ENCODE measurements around the gene CAMK2D. TPM values are rescaled to one million over a fixed set of nuclear protein-coding genes. Genes with fewer than 3 reads are reported as not detected.

Gene CAMK2D
- polyA plus RNA-seq, 2 of the 4 experiments (the other 2 are of a cell fraction): 19.1 to 59.9 TPM

DNA sequence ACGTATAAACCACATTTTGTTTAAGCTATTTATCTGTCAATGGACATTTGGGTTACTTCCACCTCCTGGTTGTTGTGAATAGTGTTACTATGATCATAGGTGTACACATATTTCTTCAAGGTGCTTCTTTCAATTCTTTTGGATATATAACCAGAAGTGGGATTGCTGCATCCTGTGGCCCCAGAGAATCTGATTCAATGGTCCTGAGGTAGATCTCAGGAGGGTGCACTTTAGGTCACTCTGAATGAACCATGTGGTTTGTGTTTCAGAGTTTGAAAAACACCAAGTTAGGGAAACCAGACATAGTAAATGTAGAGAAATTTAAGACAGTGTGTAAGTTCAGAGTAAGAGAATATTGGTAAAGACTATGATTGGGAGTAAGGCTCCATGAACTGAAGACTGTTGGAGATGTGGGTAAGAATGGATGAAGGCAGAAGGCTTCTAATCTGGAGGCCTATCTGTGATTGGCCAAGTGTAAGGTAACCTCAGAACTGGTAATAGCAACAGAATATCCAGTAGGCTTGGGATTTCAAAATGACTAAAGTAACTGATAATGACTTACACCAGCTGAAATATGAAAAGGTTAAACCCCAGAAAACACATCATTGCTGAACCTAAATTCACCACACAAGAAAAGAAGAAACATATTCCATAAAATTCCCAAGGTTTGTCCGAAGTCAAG is 236.9 kb downstream of the CAMK2D start:
- H3K27ac ChIP-seq: no peak overlapping the region
- H3K4me1 ChIP-seq: no peaks in the 10 kb centered on the region
- no peak overlapping the region for H3K4me2 ChIP-seq
- WGBS (ENCODE audit: missing lambda C conversion rate): 93% methylated on average over 2 of the region's 2 CpGs
- no peaks in the 10 kb centered on the region for H3K9me3 ChIP-seq
- ChIA-PET POLR2A (no interaction called here), CTCF (interaction anchor here (0.7 to 1.5 kb wide), 2 partner anchors 10 to 157 kb away, joined by 4 to 5 read pairs; no protein-coding TSS in a partner anchor)
- no peak for DNase-seq (ENCODE audit: low read depth in 1 of 2, low spot score in 1 of 2)
- no peak for FAIRE-seq
- TF ChIP-seq EHMT2 (IDR thresholded peaks at IDR 0.05; ENCODE audit: low read depth): no peak
- no peak for TF ChIP-seq ZSCAN20 (CRISPR knock-in tag; IDR thresholded peaks at IDR 0.05)
- no peak for TF ChIP-seq ELK1 (IDR thresholded peaks at IDR 0.05; ENCODE audit: low read depth, low read length)
- TF ChIP-seq PBX3 (IDR thresholded peaks at IDR 0.05): no peak
- no peak for TF ChIP-seq CBX2 (IDR thresholded peaks at IDR 0.05; ENCODE audit: borderline replicate concordance, low read depth)
- no peak for ATAC-seq
- H3K4me3 ChIP-seq: no peak overlapping the region

DNA sequence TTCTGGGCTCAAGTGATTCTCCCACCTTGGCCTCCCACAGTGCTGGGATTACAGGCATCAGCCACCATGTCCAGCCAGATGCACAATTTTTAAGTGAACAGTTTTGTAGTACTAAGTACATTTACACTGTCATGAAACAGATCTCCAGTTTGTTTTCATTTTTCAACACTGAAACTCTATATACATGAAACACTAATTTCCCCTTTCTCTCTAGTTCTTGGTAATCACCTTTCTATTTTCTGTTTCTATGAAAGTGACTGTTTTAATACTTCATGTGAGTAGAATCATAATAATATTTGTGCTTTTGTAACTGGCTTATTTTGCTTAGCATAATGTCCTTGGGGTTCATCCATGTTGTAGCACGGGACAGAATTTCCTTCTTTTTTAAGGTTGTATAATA is 237.4 kb downstream of the CAMK2D start:
- POLR2A ChIA-PET: no interaction called here

DNA sequence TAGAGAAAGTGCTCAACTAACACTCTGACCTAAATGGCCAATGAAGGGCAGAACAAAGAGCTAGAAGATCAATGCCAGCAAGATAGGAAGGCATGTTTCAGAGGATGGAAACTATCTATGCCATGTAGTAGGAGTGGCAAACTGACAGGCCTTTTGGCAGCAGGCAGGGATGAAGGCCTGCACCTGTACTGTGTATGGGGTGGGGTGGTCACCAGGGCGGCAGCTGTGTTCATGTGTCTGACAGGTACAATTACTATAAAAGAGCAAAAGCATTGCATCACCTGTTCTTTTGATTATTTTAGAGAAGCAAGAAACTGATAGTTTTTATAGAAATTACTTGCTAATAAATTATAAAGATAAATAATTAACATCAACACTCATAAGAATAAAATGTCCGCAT is 239.1 kb downstream of the CAMK2D start:
- 96% methylated on average over 2 of the region's 2 CpGs for WGBS (ENCODE audit: missing lambda C conversion rate)
- Histone ChIP-seq H3K4me1 (no peaks in the 10 kb centered on the region), H3K4me2 (no peak overlapping the region), H3K9me3 (no peaks in the 10 kb centered on the region), H3K4me3 (no peak overlapping the region), H3K27ac (no peak overlapping the region)
- CTCF ChIA-PET: no interaction called here
- ATAC-seq: no peak
- POLR2A ChIA-PET: no interaction called here
- no peak for FAIRE-seq
- TF ChIP-seq E2F6 (IDR thresholded peaks at IDR 0.05; ENCODE audit: borderline replicate concordance, low read depth): no peak
- TF ChIP-seq RFX5 (IDR thresholded peaks at IDR 0.05): no peak
- TF ChIP-seq CEBPB (IDR thresholded peaks at IDR 0.05): no peak
- no peak for TF ChIP-seq POLR2A (IDR thresholded peaks at IDR 0.05; ENCODE audit: low read length)
- no peak for TF ChIP-seq ATOH8 (CRISPR knock-in tag; IDR thresholded peaks at IDR 0.05; ENCODE audit: low read depth)
- TF ChIP-seq, protein P1, sequence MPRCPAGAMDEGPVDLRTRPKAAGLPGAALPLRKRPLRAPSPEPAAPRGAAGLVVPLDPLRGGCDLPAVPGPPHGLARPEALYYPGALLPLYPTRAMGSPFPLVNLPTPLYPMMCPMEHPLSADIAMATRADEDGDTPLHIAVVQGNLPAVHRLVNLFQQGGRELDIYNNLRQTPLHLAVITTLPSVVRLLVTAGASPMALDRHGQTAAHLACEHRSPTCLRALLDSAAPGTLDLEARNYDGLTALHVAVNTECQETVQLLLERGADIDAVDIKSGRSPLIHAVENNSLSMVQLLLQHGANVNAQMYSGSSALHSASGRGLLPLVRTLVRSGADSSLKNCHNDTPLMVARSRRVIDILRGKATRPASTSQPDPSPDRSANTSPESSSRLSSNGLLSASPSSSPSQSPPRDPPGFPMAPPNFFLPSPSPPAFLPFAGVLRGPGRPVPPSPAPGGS (IDR thresholded peaks at IDR 0.05): no peak
- TF ChIP-seq FOSL2 (IDR thresholded peaks at IDR 0.05): no peak
- TF ChIP-seq FOSL2 (CRISPR knock-in tag; IDR thresholded peaks at IDR 0.05): no peak
- TF ChIP-seq, protein P2, sequence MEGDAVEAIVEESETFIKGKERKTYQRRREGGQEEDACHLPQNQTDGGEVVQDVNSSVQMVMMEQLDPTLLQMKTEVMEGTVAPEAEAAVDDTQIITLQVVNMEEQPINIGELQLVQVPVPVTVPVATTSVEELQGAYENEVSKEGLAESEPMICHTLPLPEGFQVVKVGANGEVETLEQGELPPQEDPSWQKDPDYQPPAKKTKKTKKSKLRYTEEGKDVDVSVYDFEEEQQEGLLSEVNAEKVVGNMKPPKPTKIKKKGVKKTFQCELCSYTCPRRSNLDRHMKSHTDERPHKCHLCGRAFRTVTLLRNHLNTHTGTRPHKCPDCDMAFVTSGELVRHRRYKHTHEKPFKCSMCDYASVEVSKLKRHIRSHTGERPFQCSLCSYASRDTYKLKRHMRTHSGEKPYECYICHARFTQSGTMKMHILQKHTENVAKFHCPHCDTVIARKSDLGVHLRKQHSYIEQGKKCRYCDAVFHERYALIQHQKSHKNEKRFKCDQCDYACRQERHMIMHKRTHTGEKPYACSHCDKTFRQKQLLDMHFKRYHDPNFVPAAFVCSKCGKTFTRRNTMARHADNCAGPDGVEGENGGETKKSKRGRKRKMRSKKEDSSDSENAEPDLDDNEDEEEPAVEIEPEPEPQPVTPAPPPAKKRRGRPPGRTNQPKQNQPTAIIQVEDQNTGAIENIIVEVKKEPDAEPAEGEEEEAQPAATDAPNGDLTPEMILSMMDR (IDR thresholded peaks at IDR 0.05): no peak
- TF ChIP-seq CBX2 (IDR thresholded peaks at IDR 0.05; ENCODE audit: borderline replicate concordance, low read depth): no peak
- TF ChIP-seq ZNF302 (CRISPR knock-in tag; IDR thresholded peaks at IDR 0.05): no peak
- TF ChIP-seq FOSB (CRISPR knock-in tag; IDR thresholded peaks at IDR 0.05): no peak
- DNase-seq (ENCODE audit: low read depth in 1 of 2, low spot score in 1 of 2): no peak

More for the DNA sequence above, 237.4 kb downstream of the CAMK2D start:
- no peak for TF ChIP-seq TP53 (CRISPR knock-in tag; IDR thresholded peaks at IDR 0.05)
- TF ChIP-seq EHF (CRISPR knock-in tag; IDR thresholded peaks at IDR 0.05): no peak
- TF ChIP-seq FOXS1 (CRISPR knock-in tag; IDR thresholded peaks at IDR 0.05): no peak
- TF ChIP-seq MYC (IDR thresholded peaks at IDR 0.05; ENCODE audit: borderline replicate concordance, low read length): no peak
- no peak for TF ChIP-seq ELK1 (IDR thresholded peaks at IDR 0.05; ENCODE audit: low read depth, low read length)
- TF ChIP-seq RARB (CRISPR knock-in tag; IDR thresholded peaks at IDR 0.05): no peak
- TF ChIP-seq HOXB13 (CRISPR knock-in tag; IDR thresholded peaks at IDR 0.05; ENCODE audit: low read depth): no peak
- no peak for TF ChIP-seq FOSB (CRISPR knock-in tag; IDR thresholded peaks at IDR 0.05)
- TF ChIP-seq CBX2 (IDR thresholded peaks at IDR 0.05; ENCODE audit: borderline replicate concordance, low read depth): no peak
- no peak for TF ChIP-seq CBX8 (IDR thresholded peaks at IDR 0.05)
- TF ChIP-seq NFE2L2 (conservative IDR thresholded peaks at IDR 0.05; ENCODE audit: low read length): no peak
- no peak for TF ChIP-seq GATA3 (IDR thresholded peaks at IDR 0.05; ENCODE audit: borderline replicate concordance)
- no peak for TF ChIP-seq ZC3H11A (IDR thresholded peaks at IDR 0.05)
- TF ChIP-seq JUNB (IDR thresholded peaks at IDR 0.05): no peak
- H3K4me1 ChIP-seq: no peaks in the 10 kb centered on the region
- no peak overlapping the region for H3K4me3 ChIP-seq
- H3K27ac ChIP-seq: no peak overlapping the region
- FAIRE-seq (no peak), DNase-seq (ENCODE audit: low read depth in 1 of 2, low spot score in 1 of 2) (no peak), ATAC-seq (no peak)
- CTCF ChIA-PET: interaction anchor here (1.1 to 1.5 kb wide), 2 partner anchors 10 to 129 kb away, joined by 3 to 5 read pairs; no protein-coding TSS in a partner anchor
- H3K9me3 ChIP-seq: no peaks in the 10 kb centered on the region
- 83% methylated on average over 1 of the region's 1 CpG for WGBS (ENCODE audit: missing lambda C conversion rate)
- no peak overlapping the region for H3K4me2 ChIP-seq

All from A549 (cell line).